Mucosa of rectum (tissue), 2 donors: Measurements from ENCODE around the gene SH3D21.

Source experiments
- H3K27ac ChIP-seq, 2 donors: one replicate each; pipeline ENCODE4 v1.7.0; 2013; ENCODE audit warnings: inconsistent platforms in 2 of 2, low read depth in 2 of 2, low read length in 2 of 2
- H3K27me3 ChIP-seq, 2 donors: one replicate each; pipeline ENCODE4 v1.7.0; 2013; ENCODE audit warnings: low read length in 2 of 2; ENCODE audit not compliant: control insufficient read depth in 2 of 2, insufficient read depth in 2 of 2
- H3K36me3 ChIP-seq, 2 donors: one replicate each; pipeline ENCODE4 v1.7.0; 2013; ENCODE audit warnings: low read length in 2 of 2; ENCODE audit not compliant: control insufficient read depth in 2 of 2, insufficient read depth in 2 of 2
- H3K4me1 ChIP-seq, 2 donors: one replicate each; pipeline ENCODE4 v1.7.0; 2013; ENCODE audit warnings: low read length in 2 of 2, mild to moderate bottlenecking in 1 of 2; ENCODE audit not compliant: control insufficient read depth in 2 of 2, insufficient read depth in 2 of 2
- H3K4me3 ChIP-seq, 2 donors: one replicate each; pipeline ENCODE4 v1.7.0; 2013; ENCODE audit warnings: low read length in 2 of 2
- H3K9ac ChIP-seq, 2 donors: one replicate each; pipeline ENCODE4 v1.7.0; 2013; ENCODE audit warnings: low read length in 2 of 2, low read depth in 1 of 2, mild to moderate bottlenecking in 1 of 2
- H3K9me3 ChIP-seq, 2 donors: one replicate each; pipeline ENCODE4 v1.7.0; 2013; ENCODE audit warnings: low read length in 2 of 2; ENCODE audit not compliant: control insufficient read depth in 2 of 2
- donor health status: healthy.
- donor health status: Normal muscosa, but diverticular disease.

SH3D21 gene

DNA sequence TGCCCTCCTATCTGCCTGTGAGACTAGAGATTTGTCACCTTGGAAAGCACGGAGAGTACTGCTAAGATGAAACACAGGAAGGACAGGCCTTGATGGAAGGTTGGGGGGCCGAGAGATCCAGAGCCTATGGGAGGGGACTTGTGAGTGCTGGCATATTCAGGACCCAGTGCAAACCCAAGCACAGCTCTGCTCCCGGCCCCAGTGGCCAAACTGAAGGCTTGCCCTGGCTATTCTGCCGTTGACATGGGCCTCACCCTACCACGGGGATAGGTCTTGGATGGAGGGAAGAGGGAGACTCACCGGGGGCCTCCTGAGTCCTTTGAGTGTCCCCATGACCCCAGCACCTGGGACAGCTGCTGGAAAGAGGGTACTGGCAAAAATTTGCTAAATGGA is 21.9 kb downstream of the SH3D21 start:
- Histone ChIP-seq H3K9me3 (no peaks in the 10 kb centered on the region), H3K27me3 (peaks cover 0 to 6% of the 10 kb centered on the region in 2 donors), H3K9ac (no peak overlapping the region), H3K4me1 (peaks cover 7 to 9% of the 10 kb centered on the region in 2 donors), H3K27ac (no peak overlapping the region), H3K36me3 (no peaks in the 10 kb centered on the region), H3K4me3 (no peak overlapping the region)

DNA sequence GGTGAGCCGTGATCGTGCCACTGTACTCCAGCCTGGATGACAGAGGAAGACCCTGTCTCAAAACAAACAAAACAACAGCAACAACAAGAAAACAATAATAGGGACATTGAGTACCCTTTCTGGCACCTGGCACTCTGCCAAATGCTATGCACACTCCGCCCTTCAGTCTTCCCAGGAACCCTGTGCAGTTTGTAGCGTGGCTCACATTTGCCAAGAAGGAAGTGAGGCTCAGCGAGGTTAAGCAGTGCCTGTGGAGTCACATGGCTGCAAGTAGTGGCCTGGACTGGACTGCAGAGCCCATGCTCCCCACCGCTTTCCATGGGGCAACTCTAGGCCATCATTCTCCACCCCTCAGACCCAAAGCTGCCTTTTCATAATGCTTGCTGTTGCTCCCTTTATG is 22.5 kb downstream of the SH3D21 start:
- Histone ChIP-seq H3K4me1 (peaks cover 5 to 8% of the 10 kb centered on the region in 2 donors), H3K36me3 (no peaks in the 10 kb centered on the region), H3K27me3 (peaks cover 0 to 6% of the 10 kb centered on the region in 2 donors), H3K9ac (no peak overlapping the region), H3K4me3 (no peak overlapping the region), H3K9me3 (no peaks in the 10 kb centered on the region), H3K27ac (no peak overlapping the region)

DNA sequence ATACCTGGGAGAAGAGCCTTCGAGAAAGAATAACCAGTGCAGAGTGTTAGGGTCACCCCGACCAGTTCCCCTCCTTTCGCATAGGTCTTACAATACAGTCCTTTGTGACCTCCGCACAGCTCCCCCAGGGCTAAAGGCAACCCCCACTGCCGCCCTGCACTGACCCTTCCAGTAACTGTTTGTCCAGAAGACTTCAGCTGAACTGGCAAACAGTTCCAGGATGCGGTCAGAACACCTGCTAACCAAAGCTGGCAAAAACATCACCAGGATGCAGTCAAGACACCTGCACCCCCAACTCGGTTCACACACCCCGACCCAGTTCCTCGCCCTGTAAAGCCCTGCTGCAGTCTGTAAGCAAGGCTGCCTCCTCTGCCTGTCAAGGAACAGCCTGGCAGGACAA is 23.6 kb downstream of the SH3D21 start:
- Histone ChIP-seq H3K4me3 (no peak overlapping the region), H3K27me3 (peaks cover 0 to 4% of the 10 kb centered on the region in 2 donors), H3K9me3 (no peaks in the 10 kb centered on the region), H3K4me1 (no peaks in the 10 kb centered on the region), H3K36me3 (no peaks in the 10 kb centered on the region), H3K9ac (no peak overlapping the region), H3K27ac (no peak overlapping the region)

DNA sequence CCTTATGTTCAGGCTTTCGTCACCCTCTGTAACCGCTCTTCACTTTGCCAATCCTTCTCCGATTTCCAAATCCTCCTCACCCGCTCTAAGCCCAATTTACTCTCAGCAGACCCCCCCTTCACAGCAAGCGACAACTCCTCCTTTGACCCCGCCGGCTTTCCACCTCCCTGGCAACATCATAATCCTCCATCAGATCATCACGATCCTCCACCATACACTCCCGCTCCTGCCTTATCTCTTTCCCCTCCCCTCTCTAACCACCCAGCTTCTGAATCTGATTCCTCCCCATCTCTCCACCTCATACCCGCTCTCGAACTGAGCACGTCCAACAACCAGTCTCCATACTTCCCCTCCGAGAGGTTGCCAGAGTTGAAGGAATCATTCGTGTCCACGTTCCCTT is 24.8 kb downstream of the SH3D21 start:
- H3K36me3 ChIP-seq = no peaks in the 10 kb centered on the region
- H3K9me3 ChIP-seq = no peaks in the 10 kb centered on the region
- no peak overlapping the region for H3K9ac ChIP-seq
- H3K27ac ChIP-seq = no peak overlapping the region
- H3K27me3 ChIP-seq = peaks cover 0 to under 1% of the 10 kb centered on the region in 2 donors
- H3K4me3 ChIP-seq = no peak overlapping the region
- H3K4me1 ChIP-seq = no peaks in the 10 kb centered on the region

DNA sequence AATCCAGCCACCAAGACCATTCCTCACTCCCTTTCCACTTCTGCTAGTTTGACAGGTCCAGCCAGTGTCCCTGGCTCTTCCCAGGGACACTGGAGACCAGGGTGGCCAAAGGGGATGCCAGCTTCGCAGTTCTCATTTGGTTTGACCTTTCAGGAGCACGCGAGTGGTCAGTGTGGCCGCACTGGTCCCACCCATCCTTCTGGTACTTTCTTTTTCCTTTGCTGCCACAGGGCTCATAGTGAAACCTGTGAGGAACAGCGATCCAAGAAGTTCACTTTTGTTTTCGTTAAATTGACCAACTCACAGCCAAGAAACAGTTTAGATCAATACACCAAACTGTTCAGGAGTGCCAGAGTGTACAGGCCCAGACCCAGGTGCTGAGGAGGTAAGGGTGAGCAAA is 31.7 kb downstream of the SH3D21 start:
- H3K36me3 ChIP-seq = peaks cover 13 to 17% of the 10 kb centered on the region in 2 donors
- H3K4me3 ChIP-seq = no peak overlapping the region
- peaks cover 0 to 6% of the 10 kb centered on the region in 2 donors for H3K4me1 ChIP-seq
- H3K27me3 ChIP-seq = no peaks in the 10 kb centered on the region
- no peaks in the 10 kb centered on the region for H3K9me3 ChIP-seq
- H3K9ac ChIP-seq = no peak overlapping the region
- H3K27ac ChIP-seq = no peak overlapping the region

DNA sequence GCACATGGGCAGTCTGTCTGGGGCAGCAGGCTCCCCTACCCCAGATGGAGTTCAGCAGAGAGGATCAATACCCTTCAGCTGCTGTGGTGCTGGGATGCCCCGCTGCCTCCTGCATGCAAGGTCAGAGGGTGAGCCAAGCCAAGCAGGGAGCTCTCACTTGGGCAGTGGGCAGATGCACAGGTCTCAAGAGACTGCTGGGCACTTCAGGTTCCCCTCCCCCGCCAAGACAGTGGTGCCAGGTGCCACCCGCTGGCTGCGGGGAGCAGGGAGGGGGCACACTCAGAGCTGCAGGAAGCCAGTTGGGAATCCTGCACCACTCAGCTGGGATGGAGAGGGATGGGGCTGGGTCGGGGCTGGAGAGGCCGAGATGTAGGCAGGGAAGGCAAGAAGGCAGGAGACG is 33.0 kb downstream of the SH3D21 start:
- no peak overlapping the region for H3K4me3 ChIP-seq
- H3K4me1 ChIP-seq = peaks cover 0 to 6% of the 10 kb centered on the region in 2 donors
- H3K9me3 ChIP-seq = no peaks in the 10 kb centered on the region
- no peaks in the 10 kb centered on the region for H3K27me3 ChIP-seq
- H3K27ac ChIP-seq = no peak overlapping the region
- peaks cover 20 to 23% of the 10 kb centered on the region in 2 donors for H3K36me3 ChIP-seq
- no peak overlapping the region for H3K9ac ChIP-seq

DNA sequence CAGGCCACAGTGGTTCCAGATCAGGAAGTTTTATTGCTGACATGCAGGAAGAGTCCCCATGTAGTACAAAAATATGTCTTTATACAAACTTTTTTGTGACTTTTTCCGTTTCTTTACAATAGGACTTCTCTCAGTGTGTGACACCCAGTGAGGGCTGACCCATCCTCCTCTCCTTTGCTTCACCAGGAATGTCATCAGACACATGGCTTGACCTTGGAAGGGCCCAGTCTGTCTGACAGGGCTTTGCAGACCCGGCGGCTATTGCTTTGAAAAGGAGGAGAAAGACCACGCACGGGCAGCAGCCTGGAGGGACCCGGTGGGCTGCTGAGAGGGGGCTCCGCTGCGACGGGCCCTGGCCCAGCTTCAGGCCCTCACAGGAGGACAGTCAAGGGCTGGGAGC is 33.4 kb downstream of the SH3D21 start:
- Histone ChIP-seq H3K36me3 (peaks cover 24 to 27% of the 10 kb centered on the region in 2 donors), H3K4me1 (peaks cover 0 to 6% of the 10 kb centered on the region in 2 donors), H3K9me3 (no peaks in the 10 kb centered on the region), H3K27me3 (no peaks in the 10 kb centered on the region), H3K9ac (no peak overlapping the region), H3K27ac (no peak overlapping the region), H3K4me3 (no peak overlapping the region)

DNA sequence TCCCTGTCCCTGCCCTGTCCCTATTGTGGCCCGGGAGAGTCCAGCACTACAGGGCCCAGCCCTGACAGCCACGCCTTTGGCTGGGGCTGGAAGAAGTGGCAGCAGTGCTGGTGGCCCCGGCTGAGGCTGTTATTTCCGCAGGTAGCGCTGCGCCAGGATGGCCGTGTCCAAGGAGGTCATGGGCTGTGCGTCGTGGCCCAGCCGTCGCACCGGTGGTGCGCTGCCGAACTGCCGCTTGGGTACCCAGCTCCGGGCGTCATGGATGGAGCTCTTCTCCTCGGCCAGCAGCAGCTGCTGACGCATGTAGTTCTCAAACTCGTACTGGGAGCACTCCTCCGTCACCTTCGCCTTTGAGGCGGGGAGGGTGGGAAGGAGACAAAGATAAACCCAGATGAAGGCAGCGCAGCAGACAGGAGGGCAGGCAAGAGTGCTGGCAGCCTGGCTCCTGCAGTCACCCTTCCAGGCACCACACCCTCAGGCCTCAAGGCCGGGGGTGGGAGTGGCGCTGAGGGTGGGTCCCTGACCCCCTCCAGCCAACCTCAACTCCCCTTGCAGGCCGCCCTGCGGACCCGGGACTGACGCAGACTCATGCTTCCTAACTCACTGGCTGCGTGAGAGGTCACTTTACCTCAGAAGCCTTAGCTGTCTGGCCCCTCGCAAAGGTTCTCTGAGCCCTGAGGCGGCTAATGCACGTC is 35.6 kb downstream of the SH3D21 start:
- Histone ChIP-seq H3K27me3 (no peaks in the 10 kb centered on the region), H3K4me1 (peaks cover 0 to 6% of the 10 kb centered on the region in 2 donors), H3K9ac (no peak overlapping the region), H3K36me3 (peaks cover 32 to 43% of the 10 kb centered on the region in 2 donors), H3K9me3 (no peaks in the 10 kb centered on the region), H3K4me3 (no peak overlapping the region), H3K27ac (no peak overlapping the region)

DNA sequence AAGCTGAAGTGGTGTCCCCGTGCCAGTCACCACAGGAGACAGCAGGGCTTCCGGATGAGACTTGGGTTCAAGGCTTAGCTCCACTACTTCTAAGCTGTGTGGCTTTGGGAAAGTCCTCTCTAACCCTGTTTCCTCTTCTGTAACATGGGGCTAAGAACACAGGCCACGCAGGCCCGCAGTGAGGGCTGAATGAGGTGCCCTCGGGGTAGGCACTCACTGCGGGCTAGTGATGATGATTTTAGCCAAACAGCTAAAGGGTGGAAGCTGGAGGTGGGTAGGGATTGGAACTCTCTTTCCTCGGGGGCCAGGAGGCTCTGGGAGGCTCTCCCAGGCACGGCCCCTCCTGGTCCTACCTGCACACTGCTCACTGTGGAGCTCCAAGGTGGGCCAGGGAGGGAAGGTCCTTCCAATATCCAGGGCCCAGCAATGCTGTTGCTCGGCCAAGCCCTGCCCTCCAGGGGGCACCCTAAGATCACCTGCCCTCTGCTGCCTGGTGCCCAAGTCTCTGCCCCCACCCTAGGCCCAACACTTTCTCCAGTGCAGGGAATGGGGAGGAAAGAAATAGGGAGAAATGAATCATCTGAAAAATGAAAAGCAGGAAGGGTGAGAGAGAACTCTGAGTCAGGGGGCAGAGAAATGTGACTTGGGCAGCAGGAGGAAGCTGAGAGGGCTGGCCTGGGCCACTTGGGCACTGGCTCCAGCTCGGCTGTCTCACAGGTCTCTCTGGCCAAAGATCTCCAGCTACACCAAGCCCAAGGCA is 36.4 kb downstream of the SH3D21 start:
- peaks cover 0 to 6% of the 10 kb centered on the region in 2 donors for H3K4me1 ChIP-seq
- H3K27ac ChIP-seq = no peak overlapping the region
- no peak overlapping the region for H3K9ac ChIP-seq
- H3K27me3 ChIP-seq = no peaks in the 10 kb centered on the region
- H3K36me3 ChIP-seq = peaks cover 38 to 48% of the 10 kb centered on the region in 2 donors
- H3K9me3 ChIP-seq = no peaks in the 10 kb centered on the region
- no peak overlapping the region for H3K4me3 ChIP-seq

DNA sequence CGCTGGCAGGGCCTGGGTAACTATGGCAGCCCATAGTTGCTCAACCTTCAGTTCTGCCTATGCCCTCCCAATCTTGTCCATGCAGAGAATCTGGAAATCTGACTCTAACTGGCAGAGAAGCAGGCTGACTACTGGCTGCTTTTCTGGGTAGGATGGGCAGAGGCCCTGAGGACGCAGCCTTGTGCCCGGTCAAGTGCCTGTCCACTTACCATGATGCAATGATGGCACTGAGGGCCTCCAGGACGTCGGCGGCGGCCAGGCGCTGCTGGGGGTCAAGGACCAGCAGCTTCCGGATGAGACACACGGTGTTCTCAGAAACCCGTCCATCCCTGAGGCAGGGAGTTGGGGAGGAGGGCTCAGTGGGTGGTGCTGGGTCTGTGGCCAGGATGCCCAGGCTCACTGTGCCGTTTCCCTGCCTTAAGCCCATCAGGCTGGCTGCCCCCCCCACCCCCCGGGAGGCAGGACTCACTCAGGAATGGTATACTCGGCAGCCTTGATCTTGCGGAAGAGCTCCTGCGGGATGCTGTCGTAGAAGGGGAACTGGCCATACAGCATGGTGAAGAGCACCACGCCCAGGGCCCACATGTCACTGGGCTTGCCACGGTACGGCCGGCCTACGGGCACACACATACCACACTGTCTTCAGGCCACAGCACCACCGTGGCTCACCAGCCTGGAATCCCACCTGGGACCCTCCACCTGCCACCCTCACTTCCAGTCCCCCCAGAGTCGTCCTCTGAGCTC is 37.7 kb downstream of the SH3D21 start:
- Histone ChIP-seq H3K4me3 (no peak overlapping the region), H3K27me3 (no peaks in the 10 kb centered on the region), H3K36me3 (peaks cover 48 to 58% of the 10 kb centered on the region in 2 donors), H3K9ac (no peak overlapping the region), H3K4me1 (peaks cover 0 to 1% of the 10 kb centered on the region in 2 donors), H3K27ac (no peak overlapping the region), H3K9me3 (no peaks in the 10 kb centered on the region)
